NCI-H2107 treated with DMSO at 0.1 percent for 48 hours (cell line): ENCODE results near the gene UBE2Q1.

ENCODE experiments used
- DNase-seq: peaks from one replicate; lab custom pipeline; 2025; ENCODE audit not compliant: unreplicated experiment; lab: John Stamatoyannopoulos, UW

Gene UBE2Q1

DNA sequence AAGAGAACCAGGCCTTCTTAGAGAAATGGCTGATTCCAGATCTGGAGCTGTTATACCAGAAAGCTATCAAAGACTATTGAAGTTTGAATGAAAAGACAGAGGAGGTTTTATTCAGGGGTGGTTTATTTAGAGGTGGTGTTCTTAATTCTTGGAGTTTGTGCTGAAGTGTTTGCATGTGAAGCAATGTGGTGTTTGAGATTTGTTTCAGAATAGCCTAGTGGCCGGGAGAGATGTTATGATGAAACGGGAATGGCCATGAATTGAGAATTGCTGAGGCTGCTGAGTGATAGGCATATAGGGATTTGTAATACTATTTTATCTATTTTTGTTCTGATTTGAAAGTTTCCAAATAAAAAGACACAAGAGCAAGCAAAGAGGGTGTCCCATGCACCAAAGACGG lies 45.7 kb downstream of the UBE2Q1 start:
- no peak for DNase-seq

DNA sequence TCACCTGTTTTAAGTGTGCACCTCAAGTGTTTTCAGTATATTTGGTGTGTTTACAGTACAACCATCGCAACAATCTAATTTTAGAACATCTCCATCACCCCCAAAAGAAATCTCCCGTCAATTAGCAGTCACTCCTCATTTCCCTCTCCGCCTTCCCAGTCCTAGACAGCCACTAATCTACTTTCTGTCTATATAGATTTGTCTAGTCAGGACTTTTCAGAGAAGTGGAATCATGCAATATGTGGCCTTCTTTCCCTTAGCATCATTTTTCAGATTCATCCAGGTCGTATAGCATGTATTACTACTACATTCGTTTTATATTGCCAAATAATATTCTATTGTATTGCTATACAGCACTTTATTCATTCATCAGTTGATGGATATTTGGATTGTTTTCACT lies 54.6 kb downstream of the UBE2Q1 start:
- DNase-seq = no peak

DNA sequence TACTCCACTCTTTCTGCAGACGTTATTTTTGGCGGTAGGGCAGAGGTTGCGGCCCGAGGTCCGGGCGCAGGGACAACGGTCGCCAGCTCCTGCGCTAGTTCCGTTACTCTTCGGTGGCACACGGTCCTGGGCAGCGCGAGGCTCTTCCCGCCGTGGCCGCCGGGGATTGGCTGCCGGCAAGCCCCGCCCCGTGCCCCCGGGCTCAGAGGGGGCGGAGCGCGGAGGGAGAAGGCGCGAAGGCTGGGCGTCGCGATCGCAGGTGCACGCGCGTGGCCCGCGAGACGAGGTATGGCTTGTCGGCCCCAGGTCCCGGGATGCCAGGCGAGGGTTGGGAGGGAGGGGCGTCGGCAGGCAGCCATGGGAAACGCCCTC lies 55.7 kb downstream of the UBE2Q1 start:
- no peak for DNase-seq

DNA sequence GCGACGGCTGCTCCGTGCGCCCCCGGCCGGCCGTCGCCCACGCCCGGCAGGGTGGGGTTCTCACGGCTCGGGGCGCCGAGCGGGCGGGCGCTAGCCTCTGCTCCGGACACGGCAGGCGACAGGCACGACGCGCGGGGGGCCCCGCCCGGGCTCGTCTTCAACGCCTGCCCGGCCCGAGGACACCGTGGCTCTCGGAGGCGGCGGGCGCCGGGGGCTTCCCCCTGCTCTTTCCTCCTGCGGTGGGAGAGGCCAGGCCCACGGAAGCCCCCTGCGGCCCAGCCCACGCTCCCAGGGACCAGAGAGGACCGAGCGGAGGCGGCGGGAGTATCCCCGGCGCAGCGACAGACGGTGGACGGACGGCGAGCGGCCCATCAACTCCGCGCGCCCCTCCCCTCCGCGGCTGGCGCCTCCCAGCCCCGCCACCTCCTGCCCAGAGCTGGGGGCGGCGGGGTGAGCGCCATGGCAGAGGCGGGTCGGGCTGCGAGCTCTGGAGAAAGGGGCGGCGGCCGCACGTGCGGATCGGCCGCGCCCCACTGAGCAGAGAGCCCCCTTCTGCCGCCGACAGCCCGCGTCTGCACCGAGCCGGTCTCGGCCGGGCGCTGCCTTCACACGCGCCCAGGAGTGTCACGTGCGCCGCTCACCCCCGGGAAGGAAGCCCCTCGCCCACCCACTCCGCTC lies 56.3 kb downstream of the UBE2Q1 start, which contains the start of the genes SHE and TDRD10:
Gene SHE (minus strand): TSS at position 347 of the 678 bp plus-strand sequence. CDS start 386 bp downstream, outside the sequence.
Gene TDRD10 (plus strand): TSS at position 154 of the 678 bp plus-strand sequence. CDS start 4,685 bp downstream, outside the sequence.
- no peak for DNase-seq

DNA sequence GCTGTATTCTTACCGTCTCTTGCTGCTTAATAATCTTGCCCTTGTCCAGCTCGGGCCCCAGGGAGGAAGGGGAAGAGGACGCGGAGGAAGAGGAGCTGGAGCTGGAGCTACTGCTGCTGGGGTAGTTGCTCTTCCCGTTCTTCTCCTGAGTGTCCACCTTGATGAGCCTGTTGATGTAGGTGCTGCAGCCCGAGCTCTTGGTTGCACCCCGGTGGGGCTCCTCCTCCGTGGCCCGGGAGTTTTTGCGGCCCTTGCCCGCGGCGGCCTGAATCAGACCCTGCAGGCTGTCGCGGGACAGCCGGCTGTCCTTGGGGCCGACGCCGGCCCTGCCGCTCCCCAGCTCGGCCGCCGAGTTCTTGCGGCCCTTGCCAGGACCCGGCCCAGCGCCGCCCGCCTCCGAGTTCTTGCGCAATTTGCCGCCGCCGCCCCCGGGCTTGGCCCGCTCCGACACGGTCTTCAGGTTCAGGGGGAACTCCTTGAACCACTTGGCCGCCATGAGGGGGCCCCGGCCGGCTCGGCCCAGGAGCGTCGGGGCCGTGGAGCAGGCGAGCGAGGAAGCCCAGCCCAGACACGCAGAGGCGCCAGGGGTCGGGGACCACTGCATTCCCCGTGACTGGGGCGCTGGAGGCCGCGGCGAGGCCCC lies 56.9 kb downstream of the UBE2Q1 start:
- no peak for DNase-seq

DNA sequence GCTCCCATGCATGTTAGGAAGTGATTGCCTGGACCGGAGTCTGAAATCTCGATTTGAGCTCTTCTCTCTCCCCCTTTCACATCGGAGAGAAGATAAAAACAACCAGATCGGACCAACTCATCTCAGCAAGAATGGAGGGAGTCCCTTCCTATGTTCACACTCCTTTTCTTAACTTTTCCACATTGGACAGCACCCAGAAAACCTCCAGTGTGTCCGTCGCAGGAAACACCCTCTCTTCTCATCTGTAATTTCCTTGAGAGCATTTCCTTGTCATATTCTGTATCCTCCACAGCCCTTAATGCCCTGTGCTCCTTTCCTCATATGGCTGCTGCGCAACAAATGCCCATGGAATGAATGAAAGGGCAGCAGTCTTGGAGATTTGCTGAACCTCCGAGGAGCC lies 57.9 kb downstream of the UBE2Q1 start:
- DNase-seq = no peak

DNA sequence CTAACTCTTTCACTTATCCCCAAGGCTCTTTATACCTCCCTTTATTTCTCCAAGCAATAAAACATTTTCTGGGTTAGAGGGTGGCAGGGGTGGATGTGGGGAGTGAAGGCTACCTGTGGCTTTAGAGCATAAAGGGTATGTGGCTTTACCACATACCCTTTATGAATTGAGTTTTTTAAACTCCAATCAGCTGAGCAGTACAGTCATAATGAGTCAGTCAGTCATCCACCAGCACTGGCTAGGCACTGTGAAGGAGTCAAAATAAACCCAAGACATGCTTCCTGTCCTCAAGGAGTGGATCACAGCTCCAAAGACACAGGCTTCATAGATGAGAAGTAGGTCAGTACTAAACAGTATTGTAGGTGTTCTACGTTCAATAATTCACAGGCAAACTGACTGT lies 59.0 kb downstream of the UBE2Q1 start:
- DNase-seq = no peak
